Activated CD4-positive, alpha-beta T cell treated with anti-CD3 and anti-CD28 coated beads, Interleukin-2, amount 10 ng/mL, durations not matched to agents 24 days and 14 days (primary cell): ENCODE data around the gene CYB5R3. TPM values are rescaled to one million over a fixed set of nuclear protein-coding genes. Genes with fewer than 3 reads are reported as not detected.

Source experiments
- DNase-seq: peaks from one replicate; pipeline ENCODE4 v3.0.0; 2022
- H3K27ac Mint-ChIP-seq: one replicate; pipeline ENCODE4 v1.8.0; 2022; ENCODE audit warnings: mild to moderate bottlenecking, mixed read lengths
- H3K27me3 Mint-ChIP-seq: one replicate; pipeline ENCODE4 v1.8.0; 2022; ENCODE audit warnings: mixed read lengths
- H3K36me3 Mint-ChIP-seq: one replicate; pipeline ENCODE4 v1.8.0; 2022; ENCODE audit warnings: low read depth, mild to moderate bottlenecking, mixed read lengths
- H3K4me1 Mint-ChIP-seq: one replicate; pipeline ENCODE4 v1.8.0; 2021; ENCODE audit warnings: mixed read lengths
- H3K4me3 Mint-ChIP-seq: one replicate; pipeline ENCODE4 v1.8.0; 2022; ENCODE audit warnings: mild to moderate bottlenecking, moderate library complexity, mixed read lengths
- H3K9me3 Mint-ChIP-seq: one replicate; pipeline ENCODE4 v1.8.0; 2021; ENCODE audit warnings: mixed read lengths
- intact Hi-C: fragments of 100-400 bp; cut with micrococcal nuclease; formaldehyde crosslinking; loops from one replicate; pipeline ENCODE4 v1.15.1; 2023
- total RNA-seq: library from RNA; stranded (reverse); gene quantifications from 2 replicates; pipeline ENCODE4 v1.2.3, GENCODE V29; 2022

The CYB5R3 gene
- 76.2 and 77.0 TPM in 2 replicates for total RNA-seq

- intact Hi-C loops, result loop anchor here (1.0 to 10.0 kb wide), 2 partner anchors 34 to 195 kb away; no protein-coding TSS in a partner anchor
- H3K9me3 Mint-ChIP-seq, result no peaks in the 10 kb centered on the region
- H3K27me3 Mint-ChIP-seq, result peaks cover 4% of the 10 kb centered on the region
- peak within 1 kb of the TSS; percentile 95 for H3K4me3 Mint-ChIP-seq
- H3K4me1 Mint-ChIP-seq, result peaks cover 11% of the 10 kb centered on the region
- DNase-seq, result peak; percentile 92
- H3K36me3 Mint-ChIP-seq, result peaks cover 2% of the 10 kb centered on the region
- peak within 1 kb of the TSS; percentile 97 for H3K27ac Mint-ChIP-seq
These were observed at the start of gene CYB5R3 for GRCh38 chr22:42649246-42650099. CYB5R3 (minus strand) TSS chr22:42649392; CDS start chr22:42649315, 77 bp downstream.

- Mint-ChIP-seq H3K36me3 (no peaks in the 10 kb centered on the region), H3K9me3 (no peaks in the 10 kb centered on the region), H3K4me1 (no peaks in the 10 kb centered on the region), H3K4me3 (no peak overlapping the region), H3K27me3 (no peaks in the 10 kb centered on the region), H3K27ac (no peak overlapping the region)
- DNase-seq, result no peak
- intact Hi-C loops, result no loop called here
These were observed 48.4 kb upstream of the CYB5R3 start for GRCh38 chr22:42697542-42698013.

- H3K27me3 Mint-ChIP-seq, result no peaks in the 10 kb centered on the region
These were observed 47.3 kb upstream of the CYB5R3 start for GRCh38 chr22:42696331-42696967.

GRCh38 chr22:42695294-42695693 lies 46.1 kb upstream of the CYB5R3 start:
- no peak for DNase-seq
- Mint-ChIP-seq H3K4me3 (no peak overlapping the region), H3K36me3 (no peaks in the 10 kb centered on the region), H3K27ac (no peak overlapping the region), H3K4me1 (no peaks in the 10 kb centered on the region), H3K27me3 (no peaks in the 10 kb centered on the region), H3K9me3 (no peaks in the 10 kb centered on the region)
- intact Hi-C loops, result no loop called here

More at GRCh38 chr22:42696331-42696967, 47.3 kb upstream of the CYB5R3 start:
- Mint-ChIP-seq H3K36me3 (no peaks in the 10 kb centered on the region), H3K4me3 (no peak overlapping the region), H3K9me3 (no peaks in the 10 kb centered on the region), H3K4me1 (no peaks in the 10 kb centered on the region), H3K27ac (no peak overlapping the region)
- intact Hi-C loops, result no loop called here
- no peak for DNase-seq

GRCh38 chr22:42693763-42694683 lies 44.8 kb upstream of the CYB5R3 start:
- no peak for DNase-seq
- no peaks in the 10 kb centered on the region for H3K4me1 Mint-ChIP-seq
- intact Hi-C loops, result no loop called here
- no peak overlapping the region for H3K4me3 Mint-ChIP-seq
- no peaks in the 10 kb centered on the region for H3K27me3 Mint-ChIP-seq
- H3K36me3 Mint-ChIP-seq, result no peaks in the 10 kb centered on the region
- no peak overlapping the region for H3K27ac Mint-ChIP-seq
- no peaks in the 10 kb centered on the region for H3K9me3 Mint-ChIP-seq

- no peak for DNase-seq
- no peak overlapping the region for H3K4me3 Mint-ChIP-seq
- no peaks in the 10 kb centered on the region for H3K4me1 Mint-ChIP-seq
- H3K27ac Mint-ChIP-seq, result no peak overlapping the region
- no peaks in the 10 kb centered on the region for H3K36me3 Mint-ChIP-seq
- H3K27me3 Mint-ChIP-seq, result no peaks in the 10 kb centered on the region
- no peaks in the 10 kb centered on the region for H3K9me3 Mint-ChIP-seq
- intact Hi-C loops, result no loop called here
These were observed 44.0 kb upstream of the CYB5R3 start for GRCh38 chr22:42693055-42693762.

GRCh38 chr22:42692239-42693054 lies 43.3 kb upstream of the CYB5R3 start:
- Mint-ChIP-seq H3K9me3 (no peaks in the 10 kb centered on the region), H3K4me3 (no peak overlapping the region), H3K36me3 (no peaks in the 10 kb centered on the region), H3K27ac (no peak overlapping the region), H3K27me3 (no peaks in the 10 kb centered on the region), H3K4me1 (no peaks in the 10 kb centered on the region)
- DNase-seq, result no peak
- intact Hi-C loops, result no loop called here

GRCh38 chr22:42691440-42691839 lies 42.2 kb upstream of the CYB5R3 start:
- Mint-ChIP-seq H3K27ac (no peak overlapping the region), H3K36me3 (no peaks in the 10 kb centered on the region), H3K9me3 (no peaks in the 10 kb centered on the region), H3K4me3 (no peak overlapping the region), H3K4me1 (no peaks in the 10 kb centered on the region), H3K27me3 (no peaks in the 10 kb centered on the region)
- DNase-seq, result no peak
- intact Hi-C loops, result no loop called here

- no peaks in the 10 kb centered on the region for H3K9me3 Mint-ChIP-seq
- no peaks in the 10 kb centered on the region for H3K27me3 Mint-ChIP-seq
- no peak overlapping the region for H3K4me3 Mint-ChIP-seq
- no peak overlapping the region for H3K27ac Mint-ChIP-seq
- intact Hi-C loops, result no loop called here
- H3K36me3 Mint-ChIP-seq, result no peaks in the 10 kb centered on the region
- no peaks in the 10 kb centered on the region for H3K4me1 Mint-ChIP-seq
- DNase-seq, result no peak
These were observed 39.3 kb upstream of the CYB5R3 start for GRCh38 chr22:42688241-42689211.

- no peak for DNase-seq
- Mint-ChIP-seq H3K9me3 (no peaks in the 10 kb centered on the region), H3K4me1 (no peaks in the 10 kb centered on the region), H3K27ac (no peak overlapping the region), H3K27me3 (peaks cover 5% of the 10 kb centered on the region), H3K4me3 (no peak overlapping the region), H3K36me3 (no peaks in the 10 kb centered on the region)
- intact Hi-C loops, result no loop called here
These were observed 37.7 kb upstream of the CYB5R3 start for GRCh38 chr22:42686756-42687491.

GRCh38 chr22:42685941-42686653 lies 36.9 kb upstream of the CYB5R3 start:
- H3K4me1 Mint-ChIP-seq, result no peaks in the 10 kb centered on the region
- H3K4me3 Mint-ChIP-seq, result no peak overlapping the region
- H3K27ac Mint-ChIP-seq, result no peak overlapping the region
- H3K9me3 Mint-ChIP-seq, result no peaks in the 10 kb centered on the region
- DNase-seq, result no peak
- intact Hi-C loops, result no loop called here
- peaks cover 5% of the 10 kb centered on the region for H3K27me3 Mint-ChIP-seq
- H3K36me3 Mint-ChIP-seq, result no peaks in the 10 kb centered on the region
